Gastroesophageal sphincter (tissue), 4 donors: ENCODE measurements around the gene DCTN3. TPM values are rescaled to one million over a fixed set of nuclear protein-coding genes. Genes with fewer than 3 reads are reported as not detected.

Experiments
- ATAC-seq: fragments of 150-250 bp; one replicate; pipeline ENCODE4 v1.9.1; 2016; ENCODE audit warnings: mild to moderate bottlenecking, moderate library complexity
- H3K27ac ChIP-seq, 4 donors: fragments of 200-600 bp; sonication (generic) in 3 of 4; 1 replicate in 3 of 4; 2 replicates in 1 of 4; pipeline ENCODE4 v1.5.1; 2016 to 2019
- H3K27me3 ChIP-seq: fragments of 200-600 bp; sonication (generic); one replicate; pipeline ENCODE4 v1.5.1; 2019
- H3K36me3 ChIP-seq, 2 donors: fragments of 200-600 bp; sonication (generic); one replicate each; pipeline ENCODE4 v1.5.1; 2019; ENCODE audit warnings: control low read depth in 1 of 2
- H3K4me1 ChIP-seq, 3 donors: fragments of 200-600 bp; sonication (generic); 1 replicate in 2 of 3; 2 replicates in 1 of 3; pipeline ENCODE4 v1.5.1; 2016 to 2019; ENCODE audit warnings: control low read depth in 2 of 3
- H3K4me3 ChIP-seq, 2 donors: fragments of 200-600 bp; sonication (generic); one replicate each; pipeline ENCODE4 v1.5.1; 2019; ENCODE audit warnings: mild to moderate bottlenecking in 1 of 2, moderate library complexity in 1 of 2
- H3K9me3 ChIP-seq, 3 donors: fragments of 200-600 bp; sonication (generic); one replicate each; pipeline ENCODE4 v1.5.1; 2017 to 2019; ENCODE audit warnings: control low read depth in 2 of 3
- EP300 ChIP-seq: sonication (generic); formaldehyde crosslinking; IDR thresholded peaks from one replicate; pipeline ENCODE4 v1.6.1; 2017; ENCODE audit warnings: antibody characterized with exemption, mild to moderate bottlenecking
- POLR2A ChIP-seq, 2 donors: fragments of 450-650 bp; IDR thresholded peaks; one replicate each; pipeline ENCODE4 v1.6.1; 2017; ENCODE audit warnings: antibody characterized with exemption in 2 of 2, mild to moderate bottlenecking in 2 of 2, moderate library complexity in 1 of 2
- POLR2AphosphoS5 ChIP-seq: sonication (generic); formaldehyde crosslinking; IDR thresholded peaks from one replicate; pipeline ENCODE4 v1.6.1; 2017; ENCODE audit warnings: antibody characterized with exemption
- WGBS, 2 donors: methylation state at CpG; one replicate each; pipeline ENCODE4 v1.1.5; 2018; ENCODE audit warnings: low coverage in 1 of 2; 5-methylcytosine and 5-hydroxymethylcytosine counted together
- total RNA-seq, 4 donors: library from RNA; depleted of rRNA; stranded (reverse); fragments of >200 nt; gene quantifications; one replicate each; pipeline ENCODE4 v1.1.0, GENCODE V29; 2016
- TF ChIP-seq, protein P1 (sequence below), 4 experiments: fragments of 200-600 bp in 2 of 4; fragments of 450-650 bp in 2 of 4; sonication (generic) in 1 of 4; IDR thresholded peaks; one replicate each; pipeline ENCODE4 v1.5.1; 2017 to 2019; ENCODE audit warnings: antibody characterized with exemption in 4 of 4, mild to moderate bottlenecking in 2 of 4, moderate library complexity in 2 of 4

Gene DCTN3
- total RNA-seq, 4 donors from 2014 or later, result 80.5 to 136 (median 98.7) TPM

DNA sequence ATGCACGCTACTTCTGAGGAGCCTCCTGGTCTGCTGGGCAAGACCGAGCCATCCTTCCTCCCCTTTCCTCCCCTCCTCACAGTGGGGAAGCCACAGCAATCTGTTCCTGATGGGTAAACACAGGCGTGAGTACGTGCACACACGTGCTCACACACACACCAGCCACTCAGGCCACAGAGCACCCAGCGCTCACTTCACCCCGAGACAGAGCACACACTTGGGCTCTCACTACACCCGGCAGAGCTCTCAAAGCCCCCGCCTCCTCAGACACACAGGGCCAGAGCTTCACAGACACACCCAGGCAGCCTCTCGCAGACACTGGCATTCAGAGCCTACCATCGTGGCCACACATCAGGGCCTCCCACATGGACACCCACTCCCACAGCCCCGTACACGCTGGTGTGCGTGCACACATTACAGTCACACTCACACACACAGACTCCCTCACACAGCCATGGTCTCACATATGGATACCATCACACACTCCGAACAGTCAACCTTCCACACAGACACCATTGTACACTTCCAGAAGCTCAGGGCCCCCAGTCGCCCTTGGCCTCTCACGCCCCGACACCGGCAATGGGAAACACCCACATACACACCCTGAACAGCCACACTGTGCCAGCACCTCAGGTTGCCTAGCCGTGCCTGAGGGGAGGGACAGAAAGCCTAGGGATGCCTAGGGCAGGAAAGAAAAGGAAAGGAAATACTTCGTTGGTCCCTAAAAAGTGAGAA, 44.3 kb downstream of the DCTN3 start:
- ATAC-seq, result no peak
- peaks cover 70% of the 10 kb centered on the region for H3K27me3 ChIP-seq

GRCh38 chr9:34575241-34575640, 45.1 kb downstream of the DCTN3 start:
- TF ChIP-seq, protein P1, sequence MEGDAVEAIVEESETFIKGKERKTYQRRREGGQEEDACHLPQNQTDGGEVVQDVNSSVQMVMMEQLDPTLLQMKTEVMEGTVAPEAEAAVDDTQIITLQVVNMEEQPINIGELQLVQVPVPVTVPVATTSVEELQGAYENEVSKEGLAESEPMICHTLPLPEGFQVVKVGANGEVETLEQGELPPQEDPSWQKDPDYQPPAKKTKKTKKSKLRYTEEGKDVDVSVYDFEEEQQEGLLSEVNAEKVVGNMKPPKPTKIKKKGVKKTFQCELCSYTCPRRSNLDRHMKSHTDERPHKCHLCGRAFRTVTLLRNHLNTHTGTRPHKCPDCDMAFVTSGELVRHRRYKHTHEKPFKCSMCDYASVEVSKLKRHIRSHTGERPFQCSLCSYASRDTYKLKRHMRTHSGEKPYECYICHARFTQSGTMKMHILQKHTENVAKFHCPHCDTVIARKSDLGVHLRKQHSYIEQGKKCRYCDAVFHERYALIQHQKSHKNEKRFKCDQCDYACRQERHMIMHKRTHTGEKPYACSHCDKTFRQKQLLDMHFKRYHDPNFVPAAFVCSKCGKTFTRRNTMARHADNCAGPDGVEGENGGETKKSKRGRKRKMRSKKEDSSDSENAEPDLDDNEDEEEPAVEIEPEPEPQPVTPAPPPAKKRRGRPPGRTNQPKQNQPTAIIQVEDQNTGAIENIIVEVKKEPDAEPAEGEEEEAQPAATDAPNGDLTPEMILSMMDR (IDR thresholded peaks at IDR 0.05), result no peak
- TF ChIP-seq EP300 (no peak), POLR2AphosphoS5 (no peak), POLR2A (IDR thresholded peaks at IDR 0.05) (no peak)
- ATAC-seq, result no peak
- no peaks in the 10 kb centered on the region for H3K36me3 ChIP-seq
- peaks cover 65% of the 10 kb centered on the region for H3K27me3 ChIP-seq
- H3K4me1 ChIP-seq, result peaks cover 0 to 38% (median 0%) of the 10 kb centered on the region in 3 donors
- WGBS, 2 donors, result 6 to 42% methylated on average over 3 to 7 of the region's 8 CpGs
- no peak overlapping the region for H3K4me3 ChIP-seq
- no peaks in the 10 kb centered on the region for H3K9me3 ChIP-seq
- H3K27ac ChIP-seq, result no peak overlapping the region

More for the DNA sequence above, 44.3 kb downstream of the DCTN3 start:
- Histone ChIP-seq H3K4me3 (no peak overlapping the region), H3K27ac (no peak overlapping the region), H3K4me1 (peaks cover 0 to 31% (median 0%) of the 10 kb centered on the region in 3 donors), H3K36me3 (no peaks in the 10 kb centered on the region), H3K9me3 (no peaks in the 10 kb centered on the region)
- TF ChIP-seq POLR2A (IDR thresholded peaks at IDR 0.05) (no peak), EP300 (no peak), POLR2AphosphoS5 (no peak)
- TF ChIP-seq, protein P1 (IDR thresholded peaks at IDR 0.05), result no peak
- WGBS, 2 donors, result 71 to 79% methylated on average over 8 to 13 of the region's 21 CpGs

DNA sequence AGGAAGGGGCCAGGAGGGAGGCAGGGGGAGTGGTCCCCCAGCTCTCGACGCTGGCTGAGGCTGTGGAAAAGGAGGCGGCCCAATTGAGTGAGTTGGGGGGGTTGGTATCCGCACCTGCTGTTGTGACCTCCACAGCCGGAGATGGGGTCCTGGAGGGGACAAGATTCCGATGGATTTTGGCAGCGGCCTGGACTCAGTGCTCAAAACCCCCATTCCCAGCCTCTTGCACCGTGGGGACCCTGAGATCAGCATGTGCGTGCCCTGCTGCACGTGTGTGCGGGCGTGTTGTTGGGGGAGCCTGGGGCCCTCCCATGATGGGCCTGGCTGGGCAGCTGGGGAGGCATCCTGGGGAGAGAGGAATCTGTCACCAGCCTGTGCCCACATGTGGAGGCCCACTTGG, 45.7 kb downstream of the DCTN3 start:
- no peaks in the 10 kb centered on the region for H3K9me3 ChIP-seq
- no peak for ATAC-seq
- no peak overlapping the region for H3K4me3 ChIP-seq
- TF ChIP-seq POLR2AphosphoS5 (no peak), EP300 (no peak), POLR2A (IDR thresholded peaks at IDR 0.05) (no peak)
- TF ChIP-seq, protein P1 (IDR thresholded peaks at IDR 0.05), result no peak
- H3K27ac ChIP-seq, result no peak overlapping the region
- no peaks in the 10 kb centered on the region for H3K36me3 ChIP-seq
- 91% methylated on average over 4 of the region's 12 CpGs; no CpG with 5 or more reads in 1 of the 2 donors for WGBS, 2 donors
- H3K4me1 ChIP-seq, result peaks cover 0 to 43% (median 0%) of the 10 kb centered on the region in 3 donors
- H3K27me3 ChIP-seq, result peaks cover 58% of the 10 kb centered on the region

DNA sequence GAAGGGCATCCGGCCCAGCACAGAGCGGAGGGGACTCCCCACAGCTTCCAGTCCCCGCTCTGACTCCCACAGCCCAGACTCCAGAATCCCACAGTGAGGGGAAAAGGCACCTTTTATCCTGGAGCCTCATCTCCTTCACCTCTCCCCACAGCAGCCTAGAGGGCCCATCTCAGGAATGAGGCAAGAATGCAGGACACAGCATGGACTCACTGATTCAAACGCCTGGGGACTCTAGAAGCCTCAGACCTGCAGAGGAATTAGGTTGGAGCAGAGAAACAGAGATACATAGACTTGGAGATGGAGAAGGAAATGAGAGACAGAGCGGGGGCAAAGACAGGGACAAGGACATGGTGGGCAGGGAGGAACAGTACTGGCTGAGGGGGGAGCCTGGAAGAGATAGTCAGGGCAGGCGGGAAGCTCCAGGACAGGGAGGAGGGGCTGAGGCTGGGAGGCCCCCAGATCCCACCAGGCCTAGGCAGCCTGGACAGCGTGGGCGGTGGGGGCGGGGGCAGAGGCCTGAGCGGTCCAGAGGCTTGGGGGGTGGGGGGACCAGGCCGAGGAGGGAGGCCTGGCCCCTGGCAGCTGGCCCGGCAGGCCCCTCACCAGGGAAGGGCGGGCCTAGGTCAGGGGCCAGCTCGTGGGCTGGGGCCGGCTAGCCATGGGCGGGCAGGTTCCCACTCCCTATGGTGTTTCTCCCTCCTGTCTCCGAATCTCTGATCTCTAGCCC, 46.5 kb downstream of the DCTN3 start:
- Histone ChIP-seq H3K27me3 (peaks cover 50% of the 10 kb centered on the region), H3K36me3 (no peaks in the 10 kb centered on the region), H3K4me1 (peaks cover 0 to 35% (median 0%) of the 10 kb centered on the region in 3 donors), H3K4me3 (no peak overlapping the region), H3K27ac (no peak overlapping the region), H3K9me3 (no peaks in the 10 kb centered on the region)
- TF ChIP-seq POLR2AphosphoS5, result no peak
- TF ChIP-seq POLR2A (IDR thresholded peaks at IDR 0.05), result no peak
- WGBS, 2 donors, result 75 to 100% methylated on average over 2 to 4 of the region's 17 CpGs
- ATAC-seq, result no peak

DNA sequence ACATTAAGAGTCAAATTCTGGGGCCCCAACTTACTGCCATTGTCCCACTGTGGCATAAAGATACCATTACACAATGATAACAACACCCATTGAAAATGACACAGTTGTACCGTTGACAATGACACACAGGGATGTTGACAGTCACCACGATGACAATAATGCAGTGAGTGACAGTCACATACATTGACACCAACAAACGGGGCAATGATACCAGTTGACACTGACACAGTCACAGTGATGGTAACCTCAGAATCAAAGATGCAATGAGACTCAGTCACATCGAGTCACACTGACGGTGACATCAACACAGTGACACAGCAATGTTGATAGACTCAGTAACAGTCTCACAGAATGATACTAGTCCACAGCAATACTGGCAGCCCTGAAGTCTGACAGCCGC, 47.7 kb downstream of the DCTN3 start:
- Histone ChIP-seq H3K27ac (no peak overlapping the region), H3K4me1 (peaks cover 0 to 23% (median 0%) of the 10 kb centered on the region in 3 donors), H3K9me3 (no peaks in the 10 kb centered on the region), H3K4me3 (no peak overlapping the region), H3K36me3 (no peaks in the 10 kb centered on the region), H3K27me3 (peaks cover 46% of the 10 kb centered on the region)
- no peak for ATAC-seq
- TF ChIP-seq EP300 (no peak), POLR2AphosphoS5 (no peak)
- TF ChIP-seq, protein P1 (IDR thresholded peaks at IDR 0.05), result no peak
- 71 to 98% methylated on average over 6 of the region's 6 CpGs for WGBS, 2 donors
